ENCODE results near the gene ICA1L. TPM values are rescaled to one million over a fixed set of nuclear protein-coding genes. Genes with fewer than 3 reads are reported as not detected.

Gene ICA1L
- total RNA-seq, 1 donor from 2014 or later, result 12.0 TPM

DNA sequence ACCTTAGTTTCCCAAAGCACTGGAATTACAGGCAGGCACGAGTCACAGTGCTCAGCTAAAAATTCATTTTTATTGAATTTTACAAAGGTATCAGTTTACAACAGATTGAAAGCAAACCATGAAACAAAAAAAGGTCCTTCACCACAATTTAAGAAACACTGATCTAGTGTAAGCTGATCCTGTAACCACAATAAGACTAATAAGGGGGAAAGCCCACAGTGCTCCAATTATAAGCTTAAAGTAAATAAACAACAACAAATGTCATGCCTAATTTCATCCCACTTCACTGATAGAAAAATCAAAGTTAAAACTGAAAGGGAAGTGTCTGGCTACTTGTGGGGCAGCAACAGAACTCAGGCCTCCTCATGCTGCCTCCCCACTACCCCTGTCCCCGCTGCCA, 49.2 kb downstream of the ICA1L start:
- H3K27me3 Mint-ChIP-seq (ENCODE audit: unreplicated experiment), result no peaks in the 10 kb centered on the region
- peaks cover 14% of the 10 kb centered on the region for H3K4me1 Mint-ChIP-seq (ENCODE audit: low read depth, unreplicated experiment)
- TF ChIP-seq, protein P1, sequence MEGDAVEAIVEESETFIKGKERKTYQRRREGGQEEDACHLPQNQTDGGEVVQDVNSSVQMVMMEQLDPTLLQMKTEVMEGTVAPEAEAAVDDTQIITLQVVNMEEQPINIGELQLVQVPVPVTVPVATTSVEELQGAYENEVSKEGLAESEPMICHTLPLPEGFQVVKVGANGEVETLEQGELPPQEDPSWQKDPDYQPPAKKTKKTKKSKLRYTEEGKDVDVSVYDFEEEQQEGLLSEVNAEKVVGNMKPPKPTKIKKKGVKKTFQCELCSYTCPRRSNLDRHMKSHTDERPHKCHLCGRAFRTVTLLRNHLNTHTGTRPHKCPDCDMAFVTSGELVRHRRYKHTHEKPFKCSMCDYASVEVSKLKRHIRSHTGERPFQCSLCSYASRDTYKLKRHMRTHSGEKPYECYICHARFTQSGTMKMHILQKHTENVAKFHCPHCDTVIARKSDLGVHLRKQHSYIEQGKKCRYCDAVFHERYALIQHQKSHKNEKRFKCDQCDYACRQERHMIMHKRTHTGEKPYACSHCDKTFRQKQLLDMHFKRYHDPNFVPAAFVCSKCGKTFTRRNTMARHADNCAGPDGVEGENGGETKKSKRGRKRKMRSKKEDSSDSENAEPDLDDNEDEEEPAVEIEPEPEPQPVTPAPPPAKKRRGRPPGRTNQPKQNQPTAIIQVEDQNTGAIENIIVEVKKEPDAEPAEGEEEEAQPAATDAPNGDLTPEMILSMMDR (IDR thresholded peaks at IDR 0.05; ENCODE audit: partially characterized antibody, unreplicated experiment), result no peak
- H3K4me3 Mint-ChIP-seq (ENCODE audit: unreplicated experiment), result no peak overlapping the region
- DNase-seq, result no peak
- H3K36me3 Mint-ChIP-seq (ENCODE audit: unreplicated experiment), result no peaks in the 10 kb centered on the region
- peak overlapping the region; percentile 44 for H3K27ac Mint-ChIP-seq (ENCODE audit: unreplicated experiment)
- H3K9me3 Mint-ChIP-seq (ENCODE audit: unreplicated experiment), result no peaks in the 10 kb centered on the region

DNA sequence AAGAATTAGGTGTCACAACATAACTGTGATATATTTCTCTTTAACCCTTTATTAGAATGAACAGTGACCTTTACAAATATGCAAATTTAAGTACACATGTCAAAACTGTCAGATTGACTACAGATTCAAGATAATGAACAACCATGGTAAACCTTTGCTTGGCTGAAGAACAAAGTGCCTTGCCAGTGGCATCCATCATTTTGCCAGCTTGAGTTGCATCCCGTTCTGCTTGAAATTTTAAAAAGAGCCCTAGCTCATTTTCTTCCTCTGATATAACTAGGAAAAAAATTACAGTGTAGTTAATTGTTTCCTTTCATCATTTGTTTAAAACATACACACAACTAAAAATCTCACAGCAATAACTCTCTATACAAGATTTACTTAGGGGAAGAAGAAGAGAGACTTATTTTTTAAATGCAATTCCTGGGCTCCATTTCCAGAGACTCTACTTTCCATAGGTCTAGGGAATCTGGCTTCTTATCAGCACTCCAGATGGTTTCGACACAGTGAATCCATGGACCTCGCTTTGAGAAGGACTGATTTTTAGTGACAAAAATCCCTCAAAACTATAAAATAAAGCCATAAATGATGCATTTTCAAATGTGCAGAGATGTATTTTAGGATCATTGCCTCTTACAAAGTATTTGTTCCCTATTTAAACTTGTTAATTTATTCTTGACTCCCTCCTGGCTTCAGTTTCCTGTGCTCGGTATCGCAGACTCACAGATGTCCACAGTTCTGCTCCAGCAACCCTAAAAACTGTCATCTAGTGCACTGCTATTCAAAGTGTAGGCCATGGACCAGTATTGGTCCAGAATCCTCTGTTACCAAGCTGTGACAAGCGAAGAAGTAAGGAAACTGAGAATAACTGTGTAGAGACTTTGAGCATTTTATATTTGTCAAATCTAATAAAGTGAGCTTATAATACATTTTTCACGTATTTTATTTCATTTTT, 50.1 kb downstream of the ICA1L start:
- Mint-ChIP-seq H3K4me1 (ENCODE audit: low read depth, unreplicated experiment) (peaks cover 14% of the 10 kb centered on the region), H3K36me3 (ENCODE audit: unreplicated experiment) (no peaks in the 10 kb centered on the region), H3K27me3 (ENCODE audit: unreplicated experiment) (no peaks in the 10 kb centered on the region), H3K4me3 (ENCODE audit: unreplicated experiment) (no peak overlapping the region), H3K27ac (ENCODE audit: unreplicated experiment) (peak overlapping the region; percentile 73), H3K9me3 (ENCODE audit: unreplicated experiment) (no peaks in the 10 kb centered on the region)
- no peak for DNase-seq
- TF ChIP-seq, protein P1 (IDR thresholded peaks at IDR 0.05; ENCODE audit: partially characterized antibody, unreplicated experiment), result no peak

- Mint-ChIP-seq H3K4me1 (ENCODE audit: low read depth, unreplicated experiment) (peaks cover 10% of the 10 kb centered on the region), H3K4me3 (ENCODE audit: unreplicated experiment) (no peak overlapping the region), H3K9me3 (ENCODE audit: unreplicated experiment) (no peaks in the 10 kb centered on the region), H3K27me3 (ENCODE audit: unreplicated experiment) (no peaks in the 10 kb centered on the region), H3K36me3 (ENCODE audit: unreplicated experiment) (no peaks in the 10 kb centered on the region), H3K27ac (ENCODE audit: unreplicated experiment) (no peak overlapping the region)
- DNase-seq, result no peak
- TF ChIP-seq, protein P1 (IDR thresholded peaks at IDR 0.05; ENCODE audit: partially characterized antibody, unreplicated experiment), result no peak
Measured at GRCh38 chr2:202818321-202818720, 53.2 kb downstream of the ICA1L start.

GRCh38 chr2:202817771-202818170, 53.8 kb downstream of the ICA1L start:
- no peak for DNase-seq
- TF ChIP-seq, protein P1 (IDR thresholded peaks at IDR 0.05; ENCODE audit: partially characterized antibody, unreplicated experiment), result no peak
- Mint-ChIP-seq H3K27ac (ENCODE audit: unreplicated experiment) (no peak overlapping the region), H3K4me3 (ENCODE audit: unreplicated experiment) (no peak overlapping the region), H3K27me3 (ENCODE audit: unreplicated experiment) (no peaks in the 10 kb centered on the region), H3K9me3 (ENCODE audit: unreplicated experiment) (no peaks in the 10 kb centered on the region), H3K36me3 (ENCODE audit: unreplicated experiment) (no peaks in the 10 kb centered on the region), H3K4me1 (ENCODE audit: low read depth, unreplicated experiment) (peaks cover 7% of the 10 kb centered on the region)
